Fibroblast of peridontal ligament (primary cell): ENCODE measurements around the gene MTSS2.

Experiments
- DNase-seq: peaks from one replicate; pipeline ENCODE4 v3.0.0-alpha.2; 2010; ENCODE audit errors: extremely low read depth

MTSS2 gene

GRCh38 chr16:70685938-70686375, at the start of gene MTSS2:
Gene MTSS2, minus strand, starts transcription at chr16:70686053. Its CDS starts 262 bp downstream, at chr16:70685791.
- peak; percentile 81 for DNase-seq

GRCh38 chr16:70735141-70735979, 49.5 kb upstream of the MTSS2 start:
- DNase-seq: peak; percentile 37

GRCh38 chr16:70734522-70735095, 48.8 kb upstream of the MTSS2 start:
- DNase-seq: no peak

- DNase-seq: no peak
These were observed 45.1 kb upstream of the MTSS2 start for GRCh38 chr16:70730944-70731343.

GRCh38 chr16:70730031-70730430, 44.2 kb upstream of the MTSS2 start:
- no peak for DNase-seq

- no peak for DNase-seq
These were observed 43.4 kb upstream of the MTSS2 start for GRCh38 chr16:70729292-70729691.

- DNase-seq: no peak
These were observed 42.3 kb upstream of the MTSS2 start for GRCh38 chr16:70728150-70728549.

GRCh38 chr16:70726892-70727361, 41.1 kb upstream of the MTSS2 start:
- DNase-seq: no peak

GRCh38 chr16:70725912-70726828, 40.3 kb upstream of the MTSS2 start:
- no peak for DNase-seq

GRCh38 chr16:70725024-70725911, 39.4 kb upstream of the MTSS2 start:
- no peak for DNase-seq

- DNase-seq: no peak
These were observed 38.5 kb upstream of the MTSS2 start for GRCh38 chr16:70724146-70725023.

- no peak for DNase-seq
These were observed 37.9 kb upstream of the MTSS2 start for GRCh38 chr16:70723740-70724145.

GRCh38 chr16:70721202-70721963, 35.5 kb upstream of the MTSS2 start:
- DNase-seq: no peak

GRCh38 chr16:70720425-70721201, 34.8 kb upstream of the MTSS2 start:
- DNase-seq: no peak

GRCh38 chr16:70717065-70717464, 31.2 kb upstream of the MTSS2 start:
- no peak for DNase-seq

GRCh38 chr16:70715860-70716357, 30.1 kb upstream of the MTSS2 start:
- peak; percentile 82 for DNase-seq

GRCh38 chr16:70715055-70715858, 29.4 kb upstream of the MTSS2 start:
- peak; percentile 98 for DNase-seq
